ENCODE data around the gene GABBR2.

GABBR2 gene

GRCh38 chr9:98359569-98359968 lies 349.2 kb downstream of the GABBR2 start:
- no peak for TF ChIP-seq CTCF (conservative IDR thresholded peaks at IDR 0.05)
- no peak overlapping the region for H3K27ac ChIP-seq

GRCh38 chr9:98357921-98358535 lies 350.7 kb downstream of the GABBR2 start:
- H3K27ac ChIP-seq: no peak overlapping the region
- TF ChIP-seq CTCF (conservative IDR thresholded peaks at IDR 0.05): no peak

- TF ChIP-seq CTCF (conservative IDR thresholded peaks at IDR 0.05): no peak
- H3K27ac ChIP-seq: no peak overlapping the region
Observed at GRCh38 chr9:98356953-98357690, 351.6 kb downstream of the GABBR2 start.

GRCh38 chr9:98356326-98356725 lies 352.4 kb downstream of the GABBR2 start:
- TF ChIP-seq CTCF (conservative IDR thresholded peaks at IDR 0.05): no peak
- no peak overlapping the region for H3K27ac ChIP-seq

GRCh38 chr9:98351370-98351769 lies 357.4 kb downstream of the GABBR2 start:
- no peak for TF ChIP-seq CTCF (conservative IDR thresholded peaks at IDR 0.05)

GRCh38 chr9:98347642-98348041 lies 361.1 kb downstream of the GABBR2 start:
- TF ChIP-seq CTCF (conservative IDR thresholded peaks at IDR 0.05): no peak

More at GRCh38 chr9:98351370-98351769, 357.4 kb downstream of the GABBR2 start:
- H3K27ac ChIP-seq: no peak overlapping the region

GRCh38 chr9:98345011-98345410 lies 363.7 kb downstream of the GABBR2 start:
- H3K27ac ChIP-seq: no peak overlapping the region
- TF ChIP-seq CTCF (conservative IDR thresholded peaks at IDR 0.05): no peak

More at GRCh38 chr9:98347642-98348041, 361.1 kb downstream of the GABBR2 start:
- H3K27ac ChIP-seq: no peak overlapping the region

Data from VCaP (cell line).